ENCODE results near the gene CSNK1E.

Gene CSNK1E

GRCh38 chr22:38320605-38321402 lies 3.6 kb upstream of the CSNK1E start:
- Histone ChIP-seq H3K36me3 (ENCODE audit: control insufficient read depth, low read length) (peaks cover 8% of the 10 kb centered on the region; the same call in 1 of the 2 replicates), H3K4me1 (ENCODE audit: control insufficient read depth, low read length) (peaks cover 15% of the 10 kb centered on the region), H3K9me2 (replicated peaks; ENCODE audit: control insufficient read depth, low read length) (no peaks in the 10 kb centered on the region), H3F3A (ENCODE audit: control insufficient read depth, insufficient read depth) (no peaks in the 10 kb centered on the region), H3K4me3 (ENCODE audit: low read length) (no peak overlapping the region), H3K27me3 (ENCODE audit: control insufficient read depth, low read length) (no peaks in the 10 kb centered on the region), H3K4me2 (ENCODE audit: low read length) (no peak overlapping the region), H4K20me1 (ENCODE audit: control insufficient read depth, insufficient read depth, low read depth, low read length) (peaks cover under 1% of the 10 kb centered on the region; the same call in 1 of the 2 replicates), H3K27ac (ENCODE audit: low read depth, low read length) (no peak overlapping the region), H3K79me2 (ENCODE audit: control insufficient read depth, low read length) (peaks cover 20% of the 10 kb centered on the region), H3K9me3 (ENCODE audit: control insufficient read depth, insufficient read depth, low read length) (no peaks in the 10 kb centered on the region)
- TF ChIP-seq EZH2phosphoT487 (IDR thresholded peaks at IDR 0.05; ENCODE audit: borderline replicate concordance, low read length) (no peak), CTCF (IDR thresholded peaks at IDR 0.05; ENCODE audit: low read depth, low read length, poor library complexity, severe bottlenecking) (no peak)

GRCh38 chr22:38318792-38319773 lies 1.9 kb upstream of the CSNK1E start:
- no peak overlapping the region for H3K27ac ChIP-seq (ENCODE audit: low read depth, low read length)
- peaks cover 13% of the 10 kb centered on the region for H4K20me1 ChIP-seq (ENCODE audit: control insufficient read depth, insufficient read depth, low read depth, low read length)
- H3K79me2 ChIP-seq (ENCODE audit: control insufficient read depth, low read length), result peaks cover 37% of the 10 kb centered on the region
- no peaks in the 10 kb centered on the region for H3F3A ChIP-seq (ENCODE audit: control insufficient read depth, insufficient read depth)
- no peaks in the 10 kb centered on the region for H3K9me2 ChIP-seq (replicated peaks; ENCODE audit: control insufficient read depth, low read length)
- no peaks in the 10 kb centered on the region for H3K9me3 ChIP-seq (ENCODE audit: control insufficient read depth, insufficient read depth, low read length)
- TF ChIP-seq EZH2phosphoT487 (IDR thresholded peaks at IDR 0.05; ENCODE audit: borderline replicate concordance, low read length) (no peak), CTCF (IDR thresholded peaks at IDR 0.05; ENCODE audit: low read depth, low read length, poor library complexity, severe bottlenecking) (no peak)
- H3K4me3 ChIP-seq (ENCODE audit: low read length), result no peak overlapping the region
- peaks cover 19% of the 10 kb centered on the region for H3K36me3 ChIP-seq (ENCODE audit: control insufficient read depth, low read length)
- no peaks in the 10 kb centered on the region for H3K27me3 ChIP-seq (ENCODE audit: control insufficient read depth, low read length)
- H3K4me1 ChIP-seq (ENCODE audit: control insufficient read depth, low read length), result peaks cover 32% of the 10 kb centered on the region
- H3K4me2 ChIP-seq (ENCODE audit: low read length), result no peak overlapping the region

- Histone ChIP-seq H3K79me2 (ENCODE audit: control insufficient read depth, low read length) (peaks cover 46% of the 10 kb centered on the region), H4K20me1 (ENCODE audit: control insufficient read depth, insufficient read depth, low read depth, low read length) (peaks cover 13% of the 10 kb centered on the region), H3K4me2 (ENCODE audit: low read length) (peak overlapping the region; percentile 89), H3K27ac (ENCODE audit: low read depth, low read length) (peak overlapping the region; percentile 35; the same call in 1 of the 2 replicates), H3K4me1 (ENCODE audit: control insufficient read depth, low read length) (peaks cover 42% of the 10 kb centered on the region), H3K27me3 (ENCODE audit: control insufficient read depth, low read length) (no peaks in the 10 kb centered on the region), H3K9me2 (replicated peaks; ENCODE audit: control insufficient read depth, low read length) (no peaks in the 10 kb centered on the region), H3K36me3 (ENCODE audit: control insufficient read depth, low read length) (peaks cover 28% of the 10 kb centered on the region), H3K9me3 (ENCODE audit: control insufficient read depth, insufficient read depth, low read length) (no peaks in the 10 kb centered on the region), H3F3A (ENCODE audit: control insufficient read depth, insufficient read depth) (no peaks in the 10 kb centered on the region), H3K4me3 (ENCODE audit: low read length) (peak overlapping the region; percentile 83)
- TF ChIP-seq EZH2phosphoT487 (IDR thresholded peaks at IDR 0.05; ENCODE audit: borderline replicate concordance, low read length) (no peak), CTCF (IDR thresholded peaks at IDR 0.05; ENCODE audit: low read depth, low read length, poor library complexity, severe bottlenecking) (no peak)
Observed at GRCh38 chr22:38317995-38318715, 922 bp upstream of the CSNK1E start.
